GM19328 (cell line): ENCODE results near the gene CIAO3.
"Not testable (repeated sequence)": the region's sequence is repeated elsewhere in the genome, so short reads cannot be mapped to it uniquely, and the experiment has no call there.

ENCODE experiments used
- ATAC-seq: cut with Tn5 transposase; IDR thresholded peaks from one replicate; pipeline ENCODE4 v1.9.1; 2021; ENCODE audit warnings: mild to moderate bottlenecking, moderate library complexity; ENCODE audit not compliant: unreplicated experiment

CIAO3 gene

DNA sequence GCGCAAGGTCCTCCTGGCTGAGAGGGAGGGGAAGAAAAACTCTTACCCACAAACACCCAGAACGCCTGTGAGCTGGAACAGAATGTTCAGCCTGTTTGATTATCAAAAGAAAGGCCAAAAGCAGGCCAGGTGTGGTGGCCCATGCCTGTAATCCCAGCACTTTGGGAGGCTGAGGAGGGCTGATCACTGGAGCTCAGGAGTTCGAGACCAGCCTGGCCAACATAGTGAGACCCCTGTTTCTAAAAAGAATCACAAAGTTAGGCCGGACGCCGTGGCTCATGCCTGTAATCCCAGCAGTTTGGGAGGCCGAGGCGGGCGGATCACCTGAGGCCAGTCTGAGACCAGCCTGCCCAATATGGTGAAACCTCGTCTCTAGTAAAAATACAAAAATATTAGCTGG is 35.5 kb upstream of the CIAO3 start:
- not testable (repeated sequence) for ATAC-seq

DNA sequence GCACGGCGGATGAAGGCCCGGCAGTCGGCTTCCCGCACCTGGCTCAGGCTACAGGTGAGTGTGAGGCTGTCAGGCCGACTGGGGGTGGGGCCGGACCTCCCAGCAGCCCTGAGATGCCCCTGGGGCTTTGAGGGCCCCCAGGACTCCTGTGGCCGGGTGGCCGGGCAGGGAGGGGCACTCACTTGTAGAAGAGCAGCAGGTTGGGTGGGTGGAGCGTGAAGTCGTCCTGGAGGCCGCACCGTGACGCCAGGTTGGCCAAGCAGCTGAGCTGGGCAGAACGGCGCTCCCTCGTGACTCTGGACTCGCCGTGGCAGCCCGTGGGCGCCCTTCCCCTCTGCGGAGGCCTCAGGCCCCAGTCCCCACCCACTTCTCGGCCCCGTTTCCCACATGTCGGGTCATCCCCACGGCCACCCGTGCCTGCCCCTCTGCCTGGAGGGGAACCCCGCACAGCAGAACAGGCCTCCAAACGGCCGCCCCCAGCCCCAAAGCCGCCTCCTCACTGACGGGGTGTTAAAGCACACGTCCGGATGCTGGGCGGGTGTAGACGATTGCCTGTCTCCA is 34.5 kb upstream of the CIAO3 start:
- no peak for ATAC-seq

DNA sequence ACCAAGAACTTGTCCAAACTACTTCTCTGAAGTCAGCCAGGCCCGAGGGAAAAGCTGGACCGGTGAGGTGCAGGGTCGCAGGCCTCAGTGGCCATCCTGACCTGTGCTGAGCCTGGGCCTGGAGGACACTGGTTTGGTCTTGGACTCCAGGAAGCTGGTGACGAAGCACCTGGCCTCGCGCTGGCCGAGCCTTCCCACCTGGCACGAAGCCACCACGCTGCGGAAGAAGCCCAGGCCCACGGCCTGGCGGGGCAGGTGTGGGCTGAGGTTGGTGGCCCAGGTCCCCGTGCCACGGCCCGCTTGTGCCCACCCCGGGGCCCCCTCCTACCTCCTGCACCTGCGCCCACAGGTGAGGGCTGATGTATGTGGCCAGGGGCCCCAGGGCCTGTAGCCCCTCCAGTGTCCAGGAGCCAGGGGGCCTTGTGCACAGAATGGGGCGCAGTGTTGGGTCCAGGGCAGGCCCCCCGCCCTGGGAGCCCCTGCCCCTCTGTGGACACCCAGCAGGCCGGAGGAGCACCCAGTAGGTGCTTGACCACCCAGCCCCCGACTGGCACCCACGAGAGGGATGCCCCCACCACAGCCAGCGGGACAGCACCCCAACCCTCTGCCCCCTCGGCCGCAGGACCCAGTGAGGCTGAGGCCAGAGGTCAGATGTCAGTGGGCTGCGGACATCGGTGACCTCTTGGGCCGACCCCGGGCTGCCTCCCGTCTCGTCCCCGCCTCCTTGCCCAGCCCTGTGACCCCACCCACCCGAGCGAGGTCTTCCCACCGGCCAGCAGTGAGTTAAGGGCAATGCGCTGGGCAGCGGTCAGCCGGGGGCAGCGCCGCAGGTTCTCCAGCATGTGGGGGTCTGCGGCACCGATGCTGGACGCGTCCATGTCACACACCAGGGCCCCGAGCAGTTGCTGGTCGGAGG is 33.5 kb upstream of the CIAO3 start:
- ATAC-seq, result no peak

DNA sequence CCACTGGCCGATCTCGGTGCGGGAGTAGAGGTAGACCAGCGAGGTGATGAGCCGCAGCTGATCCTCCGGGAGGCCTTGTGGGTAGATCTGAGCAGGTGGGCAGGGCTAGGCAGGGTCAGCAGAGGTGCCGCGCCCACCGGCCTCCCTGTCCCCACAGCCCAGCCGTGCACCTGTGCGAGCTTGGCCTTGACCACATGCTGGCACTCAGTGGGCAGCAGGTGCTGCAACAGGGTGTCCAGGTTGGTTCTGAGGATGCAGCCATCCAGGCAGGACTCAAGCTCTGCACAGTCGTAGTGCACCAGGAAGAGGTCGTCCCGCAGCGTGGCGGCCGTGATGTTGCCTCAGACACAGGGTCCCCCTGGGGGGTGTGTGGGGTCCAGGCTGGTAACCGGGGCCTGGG is 32.2 kb upstream of the CIAO3 start:
- no peak for ATAC-seq

DNA sequence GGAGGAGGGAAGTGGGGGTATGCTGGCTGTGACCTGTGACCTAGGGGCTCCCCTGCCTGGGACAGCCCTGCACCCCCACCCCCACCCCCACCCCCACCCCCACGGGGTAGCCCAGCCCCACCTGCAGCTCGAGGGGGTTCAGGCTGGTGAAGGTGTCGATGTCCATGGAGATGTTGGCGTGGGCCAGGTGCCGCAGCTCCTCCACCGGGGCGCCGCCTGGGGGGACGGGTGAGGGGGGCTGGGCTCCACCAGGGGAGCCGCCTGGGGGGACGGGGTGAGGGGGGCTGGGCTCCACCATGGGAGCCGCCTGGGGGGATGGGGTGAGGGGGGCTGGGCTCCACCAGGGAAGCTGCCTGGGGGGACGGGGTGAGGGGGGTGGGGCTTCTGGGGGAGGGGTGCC is 29.6 kb upstream of the CIAO3 start:
- no peak for ATAC-seq

DNA sequence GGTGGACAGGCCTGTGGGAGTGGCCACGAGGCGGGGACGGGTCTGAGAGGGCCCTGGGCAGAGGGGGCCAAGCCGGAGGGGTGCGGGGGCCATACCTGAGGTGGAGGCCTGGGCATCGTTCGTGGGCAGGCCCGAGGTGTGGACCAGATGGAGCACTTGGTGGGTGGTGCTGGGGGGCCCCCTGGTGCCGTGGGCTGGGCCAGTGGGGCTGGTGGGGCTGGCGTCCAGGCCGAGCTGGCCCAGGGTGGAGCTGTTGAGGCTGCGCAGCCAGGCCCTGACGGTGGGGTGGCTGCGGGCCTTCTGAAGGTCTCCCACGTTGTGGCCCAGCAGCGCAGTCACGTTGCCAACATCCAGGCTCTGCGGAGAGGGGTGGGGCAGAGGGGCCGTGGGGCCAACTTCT is 29.1 kb upstream of the CIAO3 start:
- no peak for ATAC-seq

DNA sequence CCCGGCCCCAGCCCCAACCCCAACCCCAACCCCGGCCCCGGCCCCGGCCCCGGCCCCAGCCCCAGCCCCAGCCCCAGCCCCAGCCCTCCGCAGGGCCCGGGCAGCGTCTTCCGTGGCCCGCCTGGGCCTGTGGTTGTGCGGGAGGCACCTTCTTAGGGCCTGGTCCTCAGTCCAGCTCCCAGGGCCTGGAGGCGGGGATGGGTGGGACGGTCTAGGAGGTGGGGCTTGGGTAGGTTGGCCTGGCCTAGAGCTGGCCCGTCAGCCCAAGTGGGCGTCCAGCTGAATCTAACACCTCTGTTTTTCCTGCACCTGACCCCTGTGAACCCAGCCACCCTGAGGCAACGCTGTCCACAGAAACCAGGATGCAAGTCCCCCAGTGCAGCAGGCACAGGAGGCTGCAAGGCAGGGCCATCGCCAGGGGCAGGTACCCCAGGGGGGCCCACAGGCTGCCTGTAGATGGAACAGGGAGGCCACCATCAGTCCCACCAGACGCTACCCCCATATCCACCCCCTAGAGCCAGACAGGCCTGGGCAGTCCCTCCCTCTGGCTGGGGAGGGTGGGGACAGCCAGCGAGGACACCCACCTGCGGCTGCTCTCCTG is 28.5 kb upstream of the CIAO3 start:
- no peak for ATAC-seq

DNA sequence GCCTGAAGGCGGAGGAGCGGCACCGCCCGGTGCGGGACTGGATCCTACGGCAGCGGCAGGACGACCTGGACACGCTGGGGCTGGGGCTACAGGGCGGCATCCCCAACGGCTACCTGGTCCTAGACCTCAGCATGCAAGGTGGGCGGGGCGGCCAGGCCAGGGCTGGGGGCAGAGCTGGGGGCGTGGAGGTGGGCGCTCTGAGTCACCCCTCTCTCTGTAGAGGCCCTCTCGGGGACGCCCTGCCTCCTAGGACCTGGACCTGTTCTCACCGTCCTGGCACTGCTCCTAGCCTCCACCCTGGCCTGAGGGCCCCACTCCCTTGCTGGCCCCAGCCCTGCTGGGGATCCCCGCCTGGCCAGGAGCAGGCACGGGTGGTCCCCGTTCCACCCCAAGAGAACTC is 27.6 kb upstream of the CIAO3 start:
- no peak for ATAC-seq

DNA sequence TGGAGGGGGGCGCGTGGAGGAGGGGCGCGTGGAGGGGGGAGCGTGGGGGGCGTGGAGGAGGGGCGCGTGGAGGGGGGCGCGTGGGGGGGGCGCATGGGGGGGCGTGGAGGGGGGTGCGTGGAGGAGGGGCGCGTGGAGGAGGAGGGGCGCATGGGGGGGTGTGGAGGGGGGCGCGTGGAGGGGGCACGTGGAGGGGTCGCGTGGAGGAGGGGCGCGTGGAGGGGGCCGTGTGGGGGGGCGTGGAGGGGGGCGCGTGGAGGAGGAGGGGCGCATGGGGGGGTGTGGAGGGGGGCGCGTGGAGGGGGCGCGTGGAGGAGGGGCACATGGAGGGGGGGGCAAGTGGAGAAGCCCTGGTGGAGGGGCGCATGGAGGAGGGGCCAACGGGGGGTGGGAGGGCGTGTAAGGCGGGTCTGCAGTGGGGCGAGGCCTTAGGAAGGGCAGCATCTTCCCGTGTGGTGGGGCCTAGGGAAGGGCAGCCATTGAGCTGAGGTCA is 27.0 kb upstream of the CIAO3 start:
- no peak for ATAC-seq

DNA sequence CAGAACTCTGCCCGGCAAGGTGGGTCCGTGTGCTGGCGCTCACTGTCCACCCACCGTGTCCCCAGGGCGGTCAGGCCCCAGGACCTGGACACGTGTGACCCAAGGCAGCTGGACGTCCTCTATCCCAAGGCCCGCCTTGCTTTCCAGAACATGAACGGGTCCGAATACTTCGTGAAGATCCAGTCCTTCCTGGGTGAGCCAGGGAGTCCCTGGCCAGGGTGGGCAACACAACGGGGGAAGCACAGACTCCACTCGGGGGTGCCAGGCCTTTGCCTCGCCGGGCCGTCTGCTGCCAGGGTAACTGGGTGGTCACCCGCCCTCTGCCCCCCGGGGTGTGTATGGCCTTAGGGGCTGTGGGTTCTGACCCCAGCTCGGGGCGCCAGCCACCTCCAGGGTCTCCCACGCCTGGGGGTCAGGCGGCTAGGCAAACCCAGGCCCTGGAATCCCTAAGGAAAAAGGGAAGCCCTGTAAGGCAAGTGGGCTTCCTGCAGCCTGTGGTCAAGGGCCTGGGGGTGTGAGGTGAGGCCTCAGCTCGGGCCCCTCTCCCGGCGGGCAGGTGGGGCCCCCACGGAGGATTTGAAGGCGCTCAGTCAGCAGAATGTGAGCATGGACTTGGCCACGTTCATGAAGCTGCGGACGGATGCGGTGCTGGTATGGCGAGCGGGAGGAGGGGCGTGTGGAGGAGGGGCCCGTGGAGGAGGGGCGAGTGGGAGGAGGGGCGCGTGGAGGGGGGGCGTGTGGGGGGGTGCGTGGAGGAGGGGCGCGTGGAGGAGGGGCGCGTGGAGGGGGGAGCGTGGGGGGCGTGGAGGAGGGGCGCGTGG is 26.2 kb upstream of the CIAO3 start:
- no peak for ATAC-seq

DNA sequence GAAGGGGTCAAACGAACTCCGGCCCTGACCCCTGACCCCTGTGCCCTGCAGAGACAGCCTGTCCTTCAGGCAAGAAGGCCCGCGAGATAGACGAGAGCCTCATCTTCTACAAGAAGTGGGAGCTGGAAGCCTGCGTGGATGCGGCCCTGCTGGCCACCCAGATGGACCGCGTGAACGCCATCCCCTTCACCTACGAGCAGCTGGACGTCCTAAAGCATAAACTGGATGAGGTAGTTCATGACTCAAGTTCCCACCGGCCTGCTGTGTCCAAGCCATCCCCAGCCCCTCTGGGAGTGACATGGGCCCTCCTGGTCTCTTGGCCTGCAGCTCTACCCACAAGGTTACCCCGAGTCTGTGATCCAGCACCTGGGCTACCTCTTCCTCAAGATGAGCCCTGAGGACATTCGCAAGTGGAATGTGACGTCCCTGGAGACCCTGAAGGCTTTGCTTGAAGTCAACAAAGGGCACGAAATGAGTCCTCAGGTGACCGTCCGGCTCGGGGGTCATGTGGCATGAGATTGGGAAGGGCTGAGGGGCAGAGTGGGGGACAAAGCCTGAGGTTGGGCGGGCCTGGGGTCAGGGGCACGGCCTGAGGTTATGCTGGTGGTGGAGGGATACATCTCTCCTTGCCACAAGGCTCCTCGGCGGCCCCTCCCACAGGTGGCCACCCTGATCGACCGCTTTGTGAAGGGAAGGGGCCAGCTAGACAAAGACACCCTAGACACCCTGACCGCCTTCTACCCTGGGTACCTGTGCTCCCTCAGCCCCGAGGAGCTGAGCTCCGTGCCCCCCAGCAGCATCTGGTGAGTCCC is 25.4 kb upstream of the CIAO3 start:
- no peak for ATAC-seq

DNA sequence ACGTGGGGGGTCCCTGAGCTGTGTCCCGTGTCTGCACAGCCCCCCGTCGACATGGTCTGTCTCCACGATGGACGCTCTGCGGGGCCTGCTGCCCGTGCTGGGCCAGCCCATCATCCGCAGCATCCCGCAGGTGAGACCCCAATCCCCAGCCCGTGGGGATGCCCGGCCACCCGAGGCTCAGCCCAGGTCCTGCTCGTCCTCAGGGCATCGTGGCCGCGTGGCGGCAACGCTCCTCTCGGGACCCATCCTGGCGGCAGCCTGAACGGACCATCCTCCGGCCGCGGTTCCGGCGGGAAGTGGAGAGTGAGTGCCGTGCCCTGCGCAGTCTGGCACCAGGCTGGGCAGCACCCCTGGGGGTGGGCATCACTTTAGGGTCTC is 24.7 kb upstream of the CIAO3 start:
- ATAC-seq, result no peak

DNA sequence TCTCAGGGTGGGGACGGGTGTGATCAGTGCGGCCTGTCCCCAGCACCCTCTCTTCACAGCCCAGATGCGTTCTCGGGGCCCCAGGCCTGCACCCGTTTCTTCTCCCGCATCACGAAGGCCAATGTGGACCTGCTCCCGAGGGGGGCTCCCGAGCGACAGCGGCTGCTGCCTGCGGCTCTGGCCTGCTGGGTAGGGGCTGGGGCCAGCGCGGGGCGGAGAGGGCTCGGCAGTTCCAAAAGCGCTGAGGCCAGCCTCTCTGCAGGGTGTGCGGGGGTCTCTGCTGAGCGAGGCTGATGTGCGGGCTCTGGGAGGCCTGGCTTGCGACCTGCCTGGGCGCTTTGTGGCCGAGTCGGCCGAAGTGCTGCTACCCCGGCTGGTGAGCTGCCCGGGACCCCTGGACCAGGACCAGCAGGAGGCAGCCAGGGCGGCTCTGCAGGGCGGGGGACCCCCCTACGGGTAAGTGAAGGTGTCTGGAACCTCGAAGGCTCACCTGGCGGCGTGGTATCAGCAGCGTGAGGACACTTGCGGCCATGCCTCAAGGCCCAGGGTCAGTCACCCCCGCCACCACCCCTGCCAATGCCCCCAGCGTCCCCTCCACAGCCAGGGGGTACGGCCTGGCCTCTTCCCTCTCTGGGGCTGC is 24.2 kb upstream of the CIAO3 start:
- ATAC-seq, result no peak

DNA sequence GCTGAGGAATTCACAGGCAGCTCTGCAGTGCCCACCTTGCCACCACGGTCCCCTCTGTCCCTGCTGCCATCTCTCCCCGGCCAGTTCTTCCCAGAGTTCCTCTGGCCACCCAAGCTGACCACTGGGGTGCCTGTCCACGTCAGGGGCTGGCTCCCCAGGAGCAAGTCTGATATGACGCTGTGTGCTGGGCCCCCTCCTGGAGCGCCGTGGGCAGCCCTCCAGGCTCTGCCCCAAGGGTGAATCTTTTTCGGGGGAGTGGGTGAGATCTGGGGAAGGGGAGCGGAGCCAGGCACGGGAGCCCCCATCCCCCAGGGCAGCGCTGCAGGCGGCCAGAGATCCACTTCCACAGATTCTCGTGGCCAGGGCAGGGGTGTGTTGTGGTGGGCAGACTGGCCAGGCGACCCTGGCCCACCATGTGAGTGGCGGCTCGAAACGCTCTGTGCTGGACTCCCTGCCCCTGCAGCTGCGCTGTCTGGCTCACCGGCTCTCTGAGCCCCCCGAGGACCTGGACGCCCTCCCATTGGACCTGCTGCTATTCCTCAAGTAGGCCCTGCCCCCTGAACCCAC is 23.5 kb upstream of the CIAO3 start:
- no peak for ATAC-seq

DNA sequence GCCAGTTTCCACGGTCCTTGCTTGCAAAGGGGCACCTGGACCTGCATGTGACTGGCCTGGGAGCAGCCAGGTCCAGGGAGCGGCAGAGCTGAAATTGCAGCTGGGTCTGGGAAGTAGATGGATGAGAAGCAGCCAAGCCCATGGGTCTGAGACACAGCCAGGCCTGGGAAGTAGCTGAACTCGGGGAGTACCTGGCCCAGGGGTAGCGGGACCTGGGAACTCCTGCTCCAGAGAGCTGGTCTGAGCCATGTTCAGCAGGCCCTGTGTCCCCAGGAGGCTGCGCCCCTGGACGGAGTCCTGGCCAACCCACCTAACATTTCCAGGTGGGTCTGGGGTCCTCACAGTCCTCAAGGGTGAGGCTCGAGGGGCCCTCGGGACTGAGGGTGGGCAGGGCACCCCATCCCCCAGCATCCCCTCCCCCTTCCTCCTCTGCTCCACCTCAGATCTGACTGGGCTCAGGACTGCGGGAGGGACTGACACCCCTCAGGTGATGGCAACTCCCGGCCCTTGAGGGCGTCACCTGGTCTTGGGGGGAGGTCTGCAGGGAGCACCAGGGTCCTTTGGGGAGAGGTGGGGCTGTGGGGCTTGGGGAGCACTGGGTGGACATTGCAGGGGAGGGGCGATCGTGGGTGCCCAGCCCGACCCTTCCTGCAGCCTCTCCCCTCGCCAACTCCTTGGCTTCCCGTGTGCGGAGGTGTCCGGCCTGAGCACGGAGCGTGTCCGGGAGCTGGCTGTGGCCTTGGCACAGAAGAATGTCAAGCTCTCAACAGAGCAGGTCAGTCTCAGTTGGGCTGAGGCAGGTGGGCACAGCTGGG is 22.8 kb upstream of the CIAO3 start:
- no peak for ATAC-seq

DNA sequence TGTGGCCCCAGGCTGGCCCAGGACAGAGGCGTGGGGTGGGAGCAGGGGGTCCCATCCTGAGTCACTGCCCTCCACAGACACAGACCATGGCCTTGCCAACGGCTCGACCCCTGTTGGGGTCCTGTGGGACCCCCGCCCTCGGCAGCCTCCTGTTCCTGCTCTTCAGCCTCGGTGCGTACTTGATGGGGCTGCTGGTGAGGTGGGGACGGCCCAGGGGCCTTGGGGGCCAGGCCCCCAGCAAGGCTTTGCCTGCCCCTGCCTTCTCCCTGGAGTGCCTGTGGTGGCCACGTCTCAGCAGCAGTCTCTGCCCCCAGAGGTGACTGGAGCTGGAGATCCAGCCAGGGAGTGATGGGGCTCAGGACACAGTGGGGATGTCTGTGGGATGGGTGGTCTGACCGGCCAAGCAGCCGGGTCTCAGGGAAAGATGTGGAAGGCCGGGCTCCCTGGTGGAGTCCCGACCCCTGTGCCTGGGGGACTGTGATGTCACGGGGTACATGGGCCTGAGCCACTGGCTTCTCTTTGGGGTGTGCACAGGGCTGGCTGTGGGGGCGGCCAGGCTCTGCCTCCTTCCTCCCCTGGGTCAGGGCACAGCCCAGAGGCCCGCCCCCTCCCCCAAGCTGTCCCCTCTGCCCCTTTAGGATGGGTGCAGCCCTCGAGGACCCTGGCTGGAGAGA is 21.9 kb upstream of the CIAO3 start:
- no peak for ATAC-seq

DNA sequence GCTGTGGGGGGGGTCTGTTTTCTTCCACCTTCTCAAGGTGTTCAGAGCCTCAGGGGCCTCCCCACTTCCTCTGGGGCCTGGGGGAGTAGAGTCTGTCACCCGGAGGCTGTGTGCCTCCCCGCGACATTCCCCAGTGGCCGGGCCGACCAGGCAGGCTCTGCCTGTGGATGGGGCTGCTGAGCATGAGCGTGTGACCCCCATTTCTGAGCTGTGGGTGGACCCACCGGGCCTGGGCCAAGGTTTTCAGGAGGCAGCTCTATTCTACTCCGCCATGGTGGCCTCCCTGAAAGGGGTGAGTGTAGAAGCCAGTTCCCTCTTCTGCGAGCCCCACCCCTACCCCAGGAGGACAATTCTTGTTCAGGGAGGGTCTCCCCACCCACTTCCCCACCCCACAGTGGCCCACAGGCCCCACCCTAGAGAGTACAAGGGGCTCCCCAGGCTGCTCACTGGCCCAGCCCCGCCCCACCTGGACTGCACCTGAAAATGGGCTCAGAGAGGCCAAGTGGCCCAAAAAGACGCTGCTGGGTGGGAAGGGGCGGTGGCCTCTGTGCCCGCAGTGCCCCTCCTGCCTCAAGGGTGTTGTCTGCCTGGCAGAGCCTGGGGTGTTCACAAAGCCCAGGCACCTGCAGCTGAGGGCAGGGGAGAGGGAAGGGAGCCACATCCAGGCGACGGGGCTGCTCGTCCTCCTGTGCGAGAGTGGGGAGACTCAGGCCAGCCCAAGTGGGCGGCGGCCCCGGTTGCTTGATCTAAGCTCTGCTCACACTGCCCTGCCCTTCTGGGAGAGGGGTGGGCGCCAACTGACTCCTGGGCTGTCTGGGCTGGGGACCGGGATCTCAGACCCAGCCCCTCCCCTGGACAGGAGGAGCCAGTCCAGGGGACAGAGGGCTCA is 21.1 kb upstream of the CIAO3 start:
- ATAC-seq, result no peak
